OCI-LY3 (cell line): ENCODE results near the gene CARNS1.

Experiments
- EZH2phosphoT487 ChIP-seq: fragments of 200-600 bp; shearing (Covaris generic); IDR thresholded peaks from 2 replicates; pipeline ENCODE4 v1.6.1; 2018; ENCODE audit warnings: antibody characterized with exemption, mixed run types, low read depth
- TF ChIP-seq, protein P1 (sequence below): fragments of 200-600, 300-600 bp; sonication (generic); IDR thresholded peaks from 2 replicates; pipeline ENCODE4 v1.5.1; 2014; ENCODE audit warnings: antibody characterized with exemption, low read length, low read depth

GRCh38 chr11:67431346-67432249, 16.1 kb downstream of the CARNS1 start:
- TF ChIP-seq, protein P1, sequence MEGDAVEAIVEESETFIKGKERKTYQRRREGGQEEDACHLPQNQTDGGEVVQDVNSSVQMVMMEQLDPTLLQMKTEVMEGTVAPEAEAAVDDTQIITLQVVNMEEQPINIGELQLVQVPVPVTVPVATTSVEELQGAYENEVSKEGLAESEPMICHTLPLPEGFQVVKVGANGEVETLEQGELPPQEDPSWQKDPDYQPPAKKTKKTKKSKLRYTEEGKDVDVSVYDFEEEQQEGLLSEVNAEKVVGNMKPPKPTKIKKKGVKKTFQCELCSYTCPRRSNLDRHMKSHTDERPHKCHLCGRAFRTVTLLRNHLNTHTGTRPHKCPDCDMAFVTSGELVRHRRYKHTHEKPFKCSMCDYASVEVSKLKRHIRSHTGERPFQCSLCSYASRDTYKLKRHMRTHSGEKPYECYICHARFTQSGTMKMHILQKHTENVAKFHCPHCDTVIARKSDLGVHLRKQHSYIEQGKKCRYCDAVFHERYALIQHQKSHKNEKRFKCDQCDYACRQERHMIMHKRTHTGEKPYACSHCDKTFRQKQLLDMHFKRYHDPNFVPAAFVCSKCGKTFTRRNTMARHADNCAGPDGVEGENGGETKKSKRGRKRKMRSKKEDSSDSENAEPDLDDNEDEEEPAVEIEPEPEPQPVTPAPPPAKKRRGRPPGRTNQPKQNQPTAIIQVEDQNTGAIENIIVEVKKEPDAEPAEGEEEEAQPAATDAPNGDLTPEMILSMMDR: no peak
- TF ChIP-seq EZH2phosphoT487: no peak
